A673 (cell line): ENCODE data around the gene GRID1. TPM values are rescaled to one million over a fixed set of nuclear protein-coding genes. Genes with fewer than 3 reads are reported as not detected.

ENCODE experiments used
- BruUV-seq: library from RNA; stranded (reverse); fragments of 400-500 nt; replicated peaks from 2 replicates; lab custom pipeline; 2021; lab: Mats Ljungman, UMichigan
- CTCF ChIA-PET: fragments of 300-600 bp; sonication (Branson Sonifier 250); formaldehyde crosslinking; loops from one replicate; lab custom pipeline; 2022; ENCODE audit warnings: antibody characterized with exemption; lab: Charles Lee
- POLR2A ChIA-PET: fragments of 300-600 bp; sonication (Branson Sonifier 250); formaldehyde crosslinking; loops from one replicate; lab custom pipeline; 2022; ENCODE audit warnings: antibody characterized with exemption; ENCODE audit not compliant: low non-redundant PET; lab: Charles Lee
- DNase-seq: peaks from one replicate; pipeline ENCODE4 v3.0.0-alpha.2; 2015; ENCODE audit warnings: low spot score
- H3K27ac ChIP-seq: fragments of 200-600 bp; sonication (generic); 2 replicates; pipeline ENCODE4 v1.5.1; 2016; ENCODE audit warnings: mixed run types, low read depth, mild to moderate bottlenecking, mixed read lengths, antibody characterized with exemption, low read length; ENCODE audit not compliant: poor library complexity, severe bottlenecking
- H3K27me3 ChIP-seq: fragments of 200-600 bp; sonication (generic); replicated peaks from 2 replicates; pipeline ENCODE4 v1.6.1; 2017; ENCODE audit warnings: mixed run types, low read depth, mild to moderate bottlenecking, mixed read lengths, antibody characterized with exemption, low read length; ENCODE audit not compliant: insufficient read depth, poor library complexity
- H3K36me3 ChIP-seq: fragments of 200-600 bp; sonication (generic); 2 replicates; pipeline ENCODE4 v1.6.1; 2016; ENCODE audit warnings: mixed run types, mild to moderate bottlenecking, mixed read lengths, antibody characterized with exemption, low read length; ENCODE audit not compliant: insufficient read depth, poor library complexity, severe bottlenecking
- H3K4me1 ChIP-seq: fragments of 200-600 bp; sonication (generic); 2 replicates; pipeline ENCODE4 v1.6.1; 2017; ENCODE audit warnings: mixed run types, mild to moderate bottlenecking, mixed read lengths, antibody characterized with exemption, low read length; ENCODE audit not compliant: insufficient read depth, poor library complexity, severe bottlenecking
- H3K4me3 ChIP-seq: fragments of 200-600 bp; sonication (generic); 2 replicates; pipeline ENCODE4 v1.5.1; 2016; ENCODE audit warnings: low read depth, mixed run types, mild to moderate bottlenecking, mixed read lengths, low read length; ENCODE audit not compliant: poor library complexity, severe bottlenecking
- H3K9me3 ChIP-seq: fragments of 200-600 bp; sonication (generic); 2 replicates; pipeline ENCODE4 v1.6.1; 2016; ENCODE audit warnings: mixed run types, low read depth, mild to moderate bottlenecking, mixed read lengths, antibody characterized with exemption, low read length; ENCODE audit not compliant: poor library complexity, severe bottlenecking
- EZH2 ChIP-seq: fragments of 200-600 bp; sonication (generic); IDR thresholded peaks from 2 replicates; pipeline ENCODE4 v1.6.1; 2017; ENCODE audit warnings: borderline replicate concordance, low read depth, mild to moderate bottlenecking, mixed read lengths, antibody characterized with exemption, low read length; ENCODE audit not compliant: poor library complexity, severe bottlenecking
- intact Hi-C: fragments of 100-400 bp; cut with micrococcal nuclease; formaldehyde crosslinking; loops from one replicate; pipeline ENCODE4 v1.10.0; 2022; ENCODE audit not compliant: unreplicated experiment
- total RNA-seq: library from RNA; stranded (reverse); gene quantifications from 2 replicates; pipeline ENCODE4 v1.2.3, GENCODE V29; 2021
- TF ChIP-seq, protein P1 (sequence below): fragments of 300-800, 200-600 bp; sonication (generic); conservative IDR thresholded peaks from 2 replicates; pipeline ENCODE4 v1.5.1; 2017; ENCODE audit warnings: low read depth, mild to moderate bottlenecking, antibody characterized with exemption, low read length, moderate library complexity, mixed read lengths

The GRID1 gene
- total RNA-seq, 1 experiment from 2014 or later: not detected

DNA sequence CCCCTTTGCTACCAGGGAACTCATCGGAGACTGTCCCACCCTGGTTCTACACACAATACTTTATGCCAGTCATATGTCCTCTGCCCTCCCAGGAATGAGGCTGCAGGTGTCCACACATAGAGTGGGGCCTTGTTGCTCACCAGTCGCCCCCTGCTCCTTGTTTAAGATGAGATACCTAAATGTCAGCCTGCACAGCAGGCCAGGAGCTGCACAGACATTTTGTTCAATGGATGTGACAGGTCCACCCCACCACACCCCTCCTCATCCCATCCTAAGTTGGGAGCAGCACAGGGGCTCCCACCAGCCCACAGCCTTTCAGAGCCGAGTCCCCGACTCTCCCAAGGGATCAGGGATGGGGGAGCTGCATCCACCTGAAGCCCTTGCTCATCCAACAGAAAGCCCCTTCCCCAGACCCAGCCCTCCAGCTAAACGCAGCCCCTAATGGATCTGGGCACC lies 6.2 kb upstream of the GRID1 start:
- CTCF ChIA-PET: no interaction called here
- intact Hi-C loops: loop anchor here (10.0 kb wide), 2 partner anchors 578 to 1828 kb away; no protein-coding TSS in a partner anchor

DNA sequence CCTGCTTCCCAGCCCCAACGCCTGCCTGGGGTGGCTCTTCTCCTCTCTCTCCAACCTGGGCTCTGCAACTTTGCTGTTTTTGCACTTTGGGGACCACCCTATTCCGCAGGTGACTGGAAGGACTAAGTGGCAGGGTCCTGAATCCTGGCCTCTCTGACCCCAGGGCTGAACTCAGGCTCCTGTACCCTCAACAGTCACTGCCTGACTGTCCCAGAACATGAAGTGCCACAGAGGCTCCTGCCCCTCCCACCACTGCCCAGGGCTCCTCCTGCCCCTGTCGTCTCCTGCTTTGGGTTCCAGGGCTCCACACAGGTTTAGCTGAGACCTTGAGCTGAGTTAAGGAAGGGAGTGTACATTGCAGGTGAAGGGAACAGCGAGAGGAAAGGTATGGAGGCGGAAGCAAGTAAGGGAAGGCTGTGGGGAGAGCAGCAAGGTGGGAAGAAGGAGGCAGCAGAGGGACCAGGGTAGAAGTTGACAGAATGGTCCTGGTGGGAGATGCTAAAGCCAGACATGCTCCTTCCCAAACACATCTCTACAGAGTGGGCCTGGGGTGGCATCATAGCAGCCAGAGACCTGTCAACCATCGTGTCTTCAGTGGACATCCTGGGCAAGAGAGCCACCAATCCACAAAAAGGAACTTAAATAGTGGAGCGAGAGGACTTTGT lies 5.7 kb upstream of the GRID1 start:
- intact Hi-C loops: loop anchor here (10.0 kb wide), 2 partner anchors 577 to 1827 kb away; no protein-coding TSS in a partner anchor
- Histone ChIP-seq H3K36me3 (no peaks in the 10 kb centered on the region), H3K27me3 (peaks cover 47% of the 10 kb centered on the region), H3K4me3 (no peak overlapping the region), H3K9me3 (no peaks in the 10 kb centered on the region), H3K4me1 (no peaks in the 10 kb centered on the region), H3K27ac (no peak overlapping the region)
- CTCF ChIA-PET: no interaction called here
- POLR2A ChIA-PET: no interaction called here
- no peak for TF ChIP-seq EZH2
- TF ChIP-seq, protein P1, sequence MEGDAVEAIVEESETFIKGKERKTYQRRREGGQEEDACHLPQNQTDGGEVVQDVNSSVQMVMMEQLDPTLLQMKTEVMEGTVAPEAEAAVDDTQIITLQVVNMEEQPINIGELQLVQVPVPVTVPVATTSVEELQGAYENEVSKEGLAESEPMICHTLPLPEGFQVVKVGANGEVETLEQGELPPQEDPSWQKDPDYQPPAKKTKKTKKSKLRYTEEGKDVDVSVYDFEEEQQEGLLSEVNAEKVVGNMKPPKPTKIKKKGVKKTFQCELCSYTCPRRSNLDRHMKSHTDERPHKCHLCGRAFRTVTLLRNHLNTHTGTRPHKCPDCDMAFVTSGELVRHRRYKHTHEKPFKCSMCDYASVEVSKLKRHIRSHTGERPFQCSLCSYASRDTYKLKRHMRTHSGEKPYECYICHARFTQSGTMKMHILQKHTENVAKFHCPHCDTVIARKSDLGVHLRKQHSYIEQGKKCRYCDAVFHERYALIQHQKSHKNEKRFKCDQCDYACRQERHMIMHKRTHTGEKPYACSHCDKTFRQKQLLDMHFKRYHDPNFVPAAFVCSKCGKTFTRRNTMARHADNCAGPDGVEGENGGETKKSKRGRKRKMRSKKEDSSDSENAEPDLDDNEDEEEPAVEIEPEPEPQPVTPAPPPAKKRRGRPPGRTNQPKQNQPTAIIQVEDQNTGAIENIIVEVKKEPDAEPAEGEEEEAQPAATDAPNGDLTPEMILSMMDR: no peak
- no TSS peak for BruUV-seq
- DNase-seq: no peak

More for the DNA sequence above, 6.2 kb upstream of the GRID1 start:
- BruUV-seq: no TSS peak
- no peak overlapping the region for H3K27ac ChIP-seq
- H3K27me3 ChIP-seq: peaks cover 41% of the 10 kb centered on the region
- TF ChIP-seq, protein P1: no peak
- no peak for TF ChIP-seq EZH2
- no peaks in the 10 kb centered on the region for H3K4me1 ChIP-seq
- no peaks in the 10 kb centered on the region for H3K36me3 ChIP-seq
- no peak overlapping the region for H3K4me3 ChIP-seq
- POLR2A ChIA-PET: no interaction called here
- H3K9me3 ChIP-seq: no peaks in the 10 kb centered on the region
- DNase-seq: no peak

DNA sequence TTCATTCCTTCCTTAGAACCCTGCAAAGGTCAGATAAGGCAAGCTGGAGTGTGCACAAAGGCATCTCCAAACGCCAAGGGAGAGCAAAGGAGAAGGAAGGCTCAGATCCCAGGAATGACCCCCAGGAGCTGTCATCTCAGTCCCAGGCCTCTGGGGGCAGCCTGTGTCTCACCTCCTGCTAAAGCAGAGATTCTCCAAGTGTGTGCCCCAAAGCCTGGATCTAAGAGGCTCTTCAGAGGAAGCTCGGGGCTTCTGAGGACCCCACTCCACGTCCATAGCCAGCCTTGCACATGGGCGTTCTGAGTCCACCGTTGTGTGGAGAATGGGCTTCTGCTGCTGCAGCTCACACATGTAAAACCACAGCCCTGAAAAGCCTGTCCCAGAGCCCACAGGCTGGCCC lies 5.1 kb upstream of the GRID1 start:
- no peak for TF ChIP-seq EZH2
- TF ChIP-seq, protein P1: no peak
- ChIA-PET POLR2A (no interaction called here), CTCF (no interaction called here)
- H3K4me3 ChIP-seq: no peak overlapping the region
- no peaks in the 10 kb centered on the region for H3K9me3 ChIP-seq
- H3K4me1 ChIP-seq: peaks cover 4% of the 10 kb centered on the region
- DNase-seq: no peak
- no TSS peak for BruUV-seq
- intact Hi-C loops: loop anchor here (10.0 kb wide), 2 partner anchors 577 to 1827 kb away; no protein-coding TSS in a partner anchor
- H3K27ac ChIP-seq: no peak overlapping the region
- no peaks in the 10 kb centered on the region for H3K36me3 ChIP-seq
- peaks cover 53% of the 10 kb centered on the region for H3K27me3 ChIP-seq
